Measurements from ENCODE around the gene AATK. TPM values are rescaled to one million over a fixed set of nuclear protein-coding genes. Genes with fewer than 3 reads are reported as not detected.

Gene AATK
- total RNA-seq, 2 experiments from 2014 or later, result 0.35 to 0.41 TPM

- ATAC-seq (no peak), DNase-seq (no peak)
- Mint-ChIP-seq H3K27ac (no peak overlapping the region), H3K4me1 (peaks cover 3% of the 10 kb centered on the region), H3K36me3 (ENCODE audit: low read depth) (no peaks in the 10 kb centered on the region), H3K27me3 (no peaks in the 10 kb centered on the region), H3K9me3 (ENCODE audit: low read depth) (no peaks in the 10 kb centered on the region), H3K4me3 (no peak overlapping the region)
- ChIA-PET CTCF (no interaction called here), POLR2A (no interaction called here)
- intact Hi-C loops (cut with DNase I, micrococcal nuclease), result no loop called here
These were observed 55.5 kb downstream of the AATK start for GRCh38 chr17:81110488-81111040.

GRCh38 chr17:81109957-81110356 is 56.1 kb downstream of the AATK start:
- Mint-ChIP-seq H3K36me3 (ENCODE audit: low read depth) (no peaks in the 10 kb centered on the region), H3K4me3 (no peak overlapping the region), H3K27ac (no peak overlapping the region), H3K27me3 (no peaks in the 10 kb centered on the region), H3K9me3 (ENCODE audit: low read depth) (no peaks in the 10 kb centered on the region), H3K4me1 (peaks cover 3% of the 10 kb centered on the region)
- DNase-seq (no peak), ATAC-seq (no peak)
- POLR2A ChIA-PET, result no interaction called here
- intact Hi-C loops (cut with DNase I, micrococcal nuclease), result no loop called here
- CTCF ChIA-PET, result interaction anchor here (0.9 kb wide), 1 partner anchor 186 kb away, joined by 3 read pairs; no protein-coding TSS in a partner anchor

GRCh38 chr17:81108220-81108619 is 57.8 kb downstream of the AATK start:
- no peaks in the 10 kb centered on the region for H3K27me3 Mint-ChIP-seq
- intact Hi-C loops (cut with DNase I, micrococcal nuclease), result no loop called here
- no peak overlapping the region for H3K4me3 Mint-ChIP-seq
- ATAC-seq, result no peak
- ChIA-PET POLR2A (no interaction called here), CTCF (no interaction called here)
- no peak for DNase-seq
- H3K4me1 Mint-ChIP-seq, result peaks cover 3% of the 10 kb centered on the region
- H3K9me3 Mint-ChIP-seq (ENCODE audit: low read depth), result no peaks in the 10 kb centered on the region
- no peaks in the 10 kb centered on the region for H3K36me3 Mint-ChIP-seq (ENCODE audit: low read depth)
- no peak overlapping the region for H3K27ac Mint-ChIP-seq

GRCh38 chr17:81106716-81107115 is 59.3 kb downstream of the AATK start:
- Mint-ChIP-seq H3K4me1 (peaks cover 3% of the 10 kb centered on the region), H3K36me3 (ENCODE audit: low read depth) (no peaks in the 10 kb centered on the region), H3K9me3 (ENCODE audit: low read depth) (no peaks in the 10 kb centered on the region), H3K27me3 (no peaks in the 10 kb centered on the region), H3K27ac (no peak overlapping the region), H3K4me3 (no peak overlapping the region)
- intact Hi-C loops (cut with DNase I, micrococcal nuclease), result no loop called here
- ChIA-PET POLR2A (no interaction called here), CTCF (no interaction called here)
- no peak for DNase-seq
- ATAC-seq, result no peak

GRCh38 chr17:81103379-81103778 is 62.6 kb downstream of the AATK start:
- intact Hi-C loops (cut with DNase I, micrococcal nuclease), result no loop called here
- no peaks in the 10 kb centered on the region for H3K36me3 Mint-ChIP-seq (ENCODE audit: low read depth)
- no peak overlapping the region for H3K27ac Mint-ChIP-seq
- H3K4me3 Mint-ChIP-seq, result no peak overlapping the region
- ChIA-PET POLR2A (interaction anchor here (0.6 kb wide), 1 partner anchor 740 kb away, joined by 4 read pairs; no protein-coding TSS in a partner anchor), CTCF (interaction anchor here (0.5 to 1.7 kb wide), 4 partner anchors 10 to 676 kb away, joined by 3 to 6 read pairs (median 4); no protein-coding TSS in a partner anchor)
- no peaks in the 10 kb centered on the region for H3K27me3 Mint-ChIP-seq
- no peak for ATAC-seq
- peaks cover 2% of the 10 kb centered on the region for H3K4me1 Mint-ChIP-seq
- no peak for DNase-seq
- no peaks in the 10 kb centered on the region for H3K9me3 Mint-ChIP-seq (ENCODE audit: low read depth)

GRCh38 chr17:81102869-81103268 is 63.2 kb downstream of the AATK start:
- no peak for ATAC-seq
- CTCF ChIA-PET, result interaction anchor here (0.7 to 1.6 kb wide), 7 partner anchors 10 to 675 kb away, joined by 3 to 17 read pairs (median 4); no protein-coding TSS in a partner anchor
- no peak for DNase-seq
- Mint-ChIP-seq H3K27ac (no peak overlapping the region), H3K36me3 (ENCODE audit: low read depth) (no peaks in the 10 kb centered on the region), H3K4me1 (peaks cover 5% of the 10 kb centered on the region), H3K4me3 (no peak overlapping the region), H3K27me3 (no peaks in the 10 kb centered on the region), H3K9me3 (ENCODE audit: low read depth) (no peaks in the 10 kb centered on the region)
- intact Hi-C loops (cut with DNase I, micrococcal nuclease), result no loop called here
- POLR2A ChIA-PET, result no interaction called here

GRCh38 chr17:81102352-81102751 is 63.7 kb downstream of the AATK start:
- Mint-ChIP-seq H3K27me3 (no peaks in the 10 kb centered on the region), H3K9me3 (ENCODE audit: low read depth) (no peaks in the 10 kb centered on the region), H3K4me3 (no peak overlapping the region), H3K27ac (no peak overlapping the region), H3K36me3 (ENCODE audit: low read depth) (no peaks in the 10 kb centered on the region), H3K4me1 (peaks cover 10% of the 10 kb centered on the region)
- ChIA-PET CTCF (interaction anchor here (0.6 to 1.6 kb wide), 11 partner anchors 11 to 692 kb away, joined by 3 to 17 read pairs (median 4); no protein-coding TSS in a partner anchor), POLR2A (no interaction called here)
- intact Hi-C loops (cut with DNase I, micrococcal nuclease), result no loop called here
- ATAC-seq (no peak), DNase-seq (no peak)

- ChIA-PET POLR2A (no interaction called here), CTCF (interaction anchor here (0.6 to 1.6 kb wide), 9 partner anchors 13 to 691 kb away, joined by 3 to 17 read pairs (median 4); no protein-coding TSS in a partner anchor)
- no peaks in the 10 kb centered on the region for H3K27me3 Mint-ChIP-seq
- no peak overlapping the region for H3K4me3 Mint-ChIP-seq
- no peaks in the 10 kb centered on the region for H3K9me3 Mint-ChIP-seq (ENCODE audit: low read depth)
- no peak overlapping the region for H3K27ac Mint-ChIP-seq
- peaks cover 14% of the 10 kb centered on the region for H3K4me1 Mint-ChIP-seq
- ATAC-seq (peak; percentile 97), DNase-seq (peak; percentile 94)
- no peaks in the 10 kb centered on the region for H3K36me3 Mint-ChIP-seq (ENCODE audit: low read depth)
- intact Hi-C loops (cut with DNase I, micrococcal nuclease), result loop anchor here (1.0 to 2.0 kb wide), 4 partner anchors 78 to 675 kb away; no protein-coding TSS in a partner anchor
These were observed 64.3 kb downstream of the AATK start for GRCh38 chr17:81101614-81102306.

GRCh38 chr17:81100668-81101067 is 65.4 kb downstream of the AATK start:
- no peak overlapping the region for H3K4me3 Mint-ChIP-seq
- DNase-seq, result no peak
- ChIA-PET CTCF (no interaction called here), POLR2A (no interaction called here)
- no peaks in the 10 kb centered on the region for H3K36me3 Mint-ChIP-seq (ENCODE audit: low read depth)
- no peak for ATAC-seq
- no peak overlapping the region for H3K27ac Mint-ChIP-seq
- H3K4me1 Mint-ChIP-seq, result peaks cover 25% of the 10 kb centered on the region
- intact Hi-C loops (cut with DNase I, micrococcal nuclease), result loop anchor here (1.0 to 2.0 kb wide), 4 partner anchors 77 to 674 kb away; no protein-coding TSS in a partner anchor
- no peaks in the 10 kb centered on the region for H3K9me3 Mint-ChIP-seq (ENCODE audit: low read depth)
- no peaks in the 10 kb centered on the region for H3K27me3 Mint-ChIP-seq

GRCh38 chr17:81099888-81100287 is 66.1 kb downstream of the AATK start:
- peaks cover 31% of the 10 kb centered on the region for H3K4me1 Mint-ChIP-seq
- CTCF ChIA-PET, result interaction anchor here (1.3 kb wide), 1 partner anchor 76 kb away, joined by 3 read pairs; no protein-coding TSS in a partner anchor

GRCh38 chr17:81097943-81098308 is 68.1 kb downstream of the AATK start:
- Mint-ChIP-seq H3K4me1 (peaks cover 41% of the 10 kb centered on the region), H3K27ac (no peak overlapping the region), H3K27me3 (no peaks in the 10 kb centered on the region), H3K4me3 (no peak overlapping the region), H3K36me3 (ENCODE audit: low read depth) (no peaks in the 10 kb centered on the region), H3K9me3 (ENCODE audit: low read depth) (no peaks in the 10 kb centered on the region)
- ATAC-seq, result no peak
- intact Hi-C loops (cut with DNase I, micrococcal nuclease), result loop anchor here in 1 of 2 experiments (10.0 kb wide), 1 partner anchor 833 kb away; the partner anchor contains the start of gene RNF213
- CTCF ChIA-PET, result interaction anchor here (0.6 to 1.1 kb wide), 3 partner anchors 13 to 83 kb away, joined by 3 to 5 read pairs (median 4); no protein-coding TSS in a partner anchor
- POLR2A ChIA-PET, result no interaction called here
- DNase-seq, result peak; percentile 47

More at GRCh38 chr17:81099888-81100287, 66.1 kb downstream of the AATK start:
- intact Hi-C loops (cut with DNase I, micrococcal nuclease), result loop anchor here in 1 of 2 experiments (2.0 to 10.0 kb wide), 2 partner anchors 673 to 835 kb away; partner anchors contain the start of gene RNF213
- H3K27ac Mint-ChIP-seq, result no peak overlapping the region
- POLR2A ChIA-PET, result no interaction called here
- H3K27me3 Mint-ChIP-seq, result no peaks in the 10 kb centered on the region
- H3K36me3 Mint-ChIP-seq (ENCODE audit: low read depth), result no peaks in the 10 kb centered on the region
- DNase-seq, result no peak
- no peak for ATAC-seq
- no peaks in the 10 kb centered on the region for H3K9me3 Mint-ChIP-seq (ENCODE audit: low read depth)
- H3K4me3 Mint-ChIP-seq, result no peak overlapping the region
